Measurements from ENCODE around the gene DERA.

The DERA gene

GRCh38 chr12:16086462-16086861 lies 175.3 kb downstream of the DERA start:
- DNase-seq = no peak

GRCh38 chr12:16086942-16087341 lies 175.8 kb downstream of the DERA start:
- no peak for DNase-seq
